HG03558 (cell line): ENCODE measurements around the gene SMIM38.

Experiments
- ATAC-seq: cut with Tn5 transposase; IDR thresholded peaks from one replicate; pipeline ENCODE4 v1.9.1; 2021; ENCODE audit warnings: moderate number of reproducible peaks; ENCODE audit not compliant: unreplicated experiment; ENCODE audit errors: extremely low read depth

Gene SMIM38

GRCh38 chr11:69157822-69158231 lies 2.1 kb downstream of the SMIM38 start:
- no peak for ATAC-seq

- no peak for ATAC-seq
Measured at GRCh38 chr11:69158301-69159149, 2.8 kb downstream of the SMIM38 start.

- no peak for ATAC-seq
Measured at GRCh38 chr11:69159150-69159852, 3.6 kb downstream of the SMIM38 start.

- no peak for ATAC-seq
Measured at GRCh38 chr11:69160296-69161116, 4.8 kb downstream of the SMIM38 start.

GRCh38 chr11:69161117-69161407 lies 5.3 kb downstream of the SMIM38 start:
- no peak for ATAC-seq

- ATAC-seq = no peak
Measured at GRCh38 chr11:69162505-69162904, 6.8 kb downstream of the SMIM38 start.

- no peak for ATAC-seq
Measured at GRCh38 chr11:69163842-69164241, 8.1 kb downstream of the SMIM38 start.

- no peak for ATAC-seq
Measured at GRCh38 chr11:69164824-69165223, 9.1 kb downstream of the SMIM38 start.

- ATAC-seq = no peak
Measured at GRCh38 chr11:69165775-69166174, 10.0 kb downstream of the SMIM38 start.

GRCh38 chr11:69166218-69167115 lies 10.7 kb downstream of the SMIM38 start:
- ATAC-seq = peak; percentile 82

- ATAC-seq = no peak
Measured at GRCh38 chr11:69167130-69167915, 11.6 kb downstream of the SMIM38 start.

- no peak for ATAC-seq
Measured at GRCh38 chr11:69167916-69168691, 12.4 kb downstream of the SMIM38 start.

GRCh38 chr11:69169479-69169878 lies 13.7 kb downstream of the SMIM38 start:
- no peak for ATAC-seq

- ATAC-seq = no peak
Measured at GRCh38 chr11:69170704-69171103, 15.0 kb downstream of the SMIM38 start.

- ATAC-seq = no peak
Measured at GRCh38 chr11:69171476-69172240, 15.9 kb downstream of the SMIM38 start.

GRCh38 chr11:69172674-69173073 lies 16.9 kb downstream of the SMIM38 start:
- ATAC-seq = no peak

GRCh38 chr11:69173331-69173730 lies 17.6 kb downstream of the SMIM38 start:
- ATAC-seq = no peak
